A549 (cell line): ENCODE data around the gene CBY2. TPM values are rescaled to one million over a fixed set of nuclear protein-coding genes. Genes with fewer than 3 reads are reported as not detected.

ENCODE experiments used
- ATAC-seq, 2 experiments: fragments of 200-7000 bp in 1 of 2; fragments of >200 bp in 1 of 2; cut with Nextera tagmentation in 1 of 2; cut with Tn5 transposase in 1 of 2; 3 replicates each; pipeline versions ENCODE4 v1.8.0 to v1.9.1; 2018 to 2020; ENCODE audit warnings: mild to moderate bottlenecking in 1 of 2, moderate library complexity in 1 of 2
- CTCF ChIA-PET: fragments of 300-600 bp; sonication (Branson Sonifier 250); formaldehyde crosslinking; extraction: SDS; loops from one replicate; lab custom pipeline; 2021; ENCODE audit warnings: antibody characterized with exemption, inconsistent platforms; lab: Yijun Ruan, JAX
- POLR2A ChIA-PET: fragments of 350-600 bp; formaldehyde crosslinking; extraction: SDS; loops from one replicate; lab custom pipeline; 2021; ENCODE audit warnings: antibody characterized with exemption, inconsistent platforms; lab: Yijun Ruan, JAX
- DNase-seq, 2 experiments: peaks; one replicate each; pipeline versions ENCODE4 v3.0.0 to v3.0.0-alpha.2; 2011 to 2016; ENCODE audit warnings: low read depth in 1 of 2, low spot score in 1 of 2
- FAIRE-seq: peaks from 2 replicates; lab custom pipeline; 2011; peaks lifted over from hg19 to GRCh38; lab: Jason Lieb, UNC
- H3K27ac ChIP-seq, 2 experiments: fragments of >200 bp; sonication (Bioruptor Twin); formaldehyde crosslinking; 3 replicates each; pipeline ENCODE4 v1.5.1; 2016 to 2017
- H3K4me1 ChIP-seq: fragments of >200 bp; sonication (Bioruptor Twin); formaldehyde crosslinking; 3 replicates; pipeline ENCODE4 v1.6.1; 2016
- H3K4me2 ChIP-seq: fragments of >200 bp; sonication (Bioruptor Twin); formaldehyde crosslinking; 3 replicates; pipeline ENCODE4 v1.6.1; 2016
- H3K4me3 ChIP-seq: fragments of >200 bp; sonication (Bioruptor Twin); formaldehyde crosslinking; 3 replicates; pipeline ENCODE4 v1.5.1; 2016
- H3K9me3 ChIP-seq: fragments of >200 bp; sonication (Bioruptor Twin); formaldehyde crosslinking; 3 replicates; pipeline ENCODE4 v1.6.1; 2016
- BHLHE40 ChIP-seq: IDR thresholded peaks from 2 replicates; pipeline ENCODE4 v1.6.1; 2012; ENCODE audit warnings: low read depth, low read length, inconsistent platforms
- CBX8 ChIP-seq: fragments of 200-600 bp; sonication (generic); IDR thresholded peaks from 2 replicates; pipeline ENCODE4 v1.6.1; 2016
- CHD2 ChIP-seq: fragments of 150-350 bp; IDR thresholded peaks from 2 replicates; pipeline ENCODE4 v1.6.1; 2014; ENCODE audit warnings: low read length; ENCODE audit not compliant: partially characterized antibody
- ELK1 ChIP-seq: fragments of 150-350 bp; IDR thresholded peaks from 2 replicates; pipeline ENCODE4 v1.6.1; 2014; ENCODE audit warnings: low read depth, mild to moderate bottlenecking, low read length
- ESRRA ChIP-seq: fragments of 150-350 bp; IDR thresholded peaks from 2 replicates; pipeline ENCODE4 v1.6.1; 2014; ENCODE audit warnings: mild to moderate bottlenecking, low read length, borderline replicate concordance
- FOSL2 ChIP-seq, 2 experiments: fragments of 450-650 bp in 1 of 2; fragments of >200 bp in 1 of 2; sonication (Bioruptor Twin) in 1 of 2; formaldehyde crosslinking; IDR thresholded peaks; 2 replicates each; pipeline versions ENCODE4 v1.5.0 to v1.6.1; 2016 to 2020; ENCODE audit warnings: mild to moderate bottlenecking in 1 of 2, moderate library complexity in 1 of 2
- HMGXB4 ChIP-seq: fragments of 250-450 bp; sonication (Bioruptor Pico); IDR thresholded peaks from 2 replicates; pipeline ENCODE4 v1.5.0; 2021; ENCODE audit warnings: mild to moderate bottlenecking, moderate library complexity, borderline replicate concordance
- HOXA7 ChIP-seq: fragments of 250-450 bp; sonication (Bioruptor Pico); IDR thresholded peaks from 2 replicates; pipeline ENCODE4 v1.5.0; 2020; ENCODE audit warnings: mild to moderate bottlenecking, moderate library complexity
- HOXB13 ChIP-seq: fragments of 250-450 bp; sonication (Bioruptor Pico); IDR thresholded peaks from 2 replicates; pipeline ENCODE4 v1.5.0; 2020; ENCODE audit warnings: low read depth, mild to moderate bottlenecking, moderate library complexity
- KDM1A ChIP-seq: fragments of 200-600 bp; sonication (generic); IDR thresholded peaks from 2 replicates; pipeline ENCODE4 v1.6.1; 2016; ENCODE audit warnings: low read depth, mild to moderate bottlenecking
- NFE2L2 ChIP-seq: fragments of 150-350 bp; conservative IDR thresholded peaks from 2 replicates; pipeline ENCODE4 v1.6.1; 2014; ENCODE audit warnings: low read length
- PHF8 ChIP-seq: fragments of 200-600 bp; sonication (generic); IDR thresholded peaks from 2 replicates; pipeline ENCODE4 v1.6.1; 2016; ENCODE audit warnings: low read depth, mild to moderate bottlenecking, antibody characterized with exemption, moderate library complexity, borderline replicate concordance
- POLR2AphosphoS2 ChIP-seq: conservative IDR thresholded peaks from 2 replicates; pipeline ENCODE4 v1.6.1; 2012; ENCODE audit warnings: low read length, improper control_type of control experiment, inconsistent platforms
- RAD21 ChIP-seq, 2 experiments: fragments of >200 bp in 1 of 2; sonication (Bioruptor Twin) in 1 of 2; formaldehyde crosslinking in 1 of 2; IDR thresholded peaks in 1 of 2; conservative IDR thresholded peaks in 1 of 2; 2 replicates in 1 of 2; 3 replicates in 1 of 2; pipeline ENCODE4 v1.6.1; 2012 to 2018; ENCODE audit warnings: inconsistent platforms in 1 of 2
- RARB ChIP-seq: fragments of 250-450 bp; sonication (Bioruptor Pico); IDR thresholded peaks from 2 replicates; pipeline ENCODE4 v1.8.0; 2021; ENCODE audit warnings: mild to moderate bottlenecking, moderate library complexity
- REST ChIP-seq: fragments of 200-600 bp; sonication (generic); IDR thresholded peaks from 2 replicates; pipeline ENCODE4 v1.6.1; 2016; ENCODE audit warnings: antibody characterized with exemption, mild to moderate bottlenecking, moderate library complexity
- TFCP2L1 ChIP-seq: fragments of 250-450 bp; sonication (Bioruptor Pico); IDR thresholded peaks from 2 replicates; pipeline ENCODE4 v1.5.0; 2021; ENCODE audit warnings: mild to moderate bottlenecking
- ZFP36 ChIP-seq: fragments of 450-650 bp; IDR thresholded peaks from 2 replicates; pipeline ENCODE4 v1.6.1; 2014; ENCODE audit warnings: borderline replicate concordance; ENCODE audit not compliant: partially characterized antibody
- WGBS: methylation state at CpG from one replicate; pipeline ENCODE4 v1.1.6; 2017; ENCODE audit errors: missing lambda C conversion rate; 5-methylcytosine and 5-hydroxymethylcytosine counted together
- polyA plus RNA-seq, 4 experiments: library from polyadenylated mRNA; depleted of rRNA in 3 of 4; stranded (reverse); fragments of >200 nt; fragmentation: RNase III in 1 of 4; extraction: RNeasy Plus Mini Kit Qiagen cat#74134 plus additional on column Dnase treatment in 1 of 4; gene quantifications; 2 replicates in 3 of 4; 3 replicates in 1 of 4; pipeline ENCODE4 v1.2.3, GENCODE V29; 2011 to 2017

CBY2 gene
- polyA plus RNA-seq, 2 of the 4 experiments (the other 2 are of a cell fraction): 0.28 TPM; not detected in 1

GRCh38 chr13:45696610-45697226 lies 5.4 kb upstream of the CBY2 start:
- Histone ChIP-seq H3K9me3 (no peaks in the 10 kb centered on the region), H3K4me2 (no peak overlapping the region), H3K4me3 (no peak overlapping the region), H3K27ac (no peak overlapping the region), H3K4me1 (no peaks in the 10 kb centered on the region)
- TF ChIP-seq POLR2AphosphoS2: no peak
- no peak for TF ChIP-seq NFE2L2
- no peak for TF ChIP-seq RAD21 (conservative IDR thresholded peaks at IDR 0.05 in 1 of 2, IDR thresholded peaks at IDR 0.05 in 1 of 2)
- TF ChIP-seq ZFP36: no peak
- TF ChIP-seq HMGXB4: no peak
- TF ChIP-seq BHLHE40: no peak
- no peak for TF ChIP-seq REST
- no peak for TF ChIP-seq ESRRA
- TF ChIP-seq TFCP2L1 (CRISPR knock-in tag): no peak
- TF ChIP-seq HOXB13 (CRISPR knock-in tag): no peak
- no peak for TF ChIP-seq RARB (CRISPR knock-in tag)
- no peak for TF ChIP-seq CHD2
- TF ChIP-seq PHF8: no peak
- TF ChIP-seq CBX8: no peak
- no peak for TF ChIP-seq HOXA7 (CRISPR knock-in tag)
- no peak for TF ChIP-seq KDM1A
- TF ChIP-seq FOSL2 (IDR thresholded peaks at IDR 0.05): no peak
- no peak for TF ChIP-seq FOSL2 (CRISPR knock-in tag; IDR thresholded peaks at IDR 0.05)
- TF ChIP-seq ELK1: no peak
- CTCF ChIA-PET: no interaction called here
- no peak for DNase-seq
- WGBS: 34% methylated on average over 2 of the region's 2 CpGs
- ATAC-seq: no peak
- POLR2A ChIA-PET: no interaction called here
- FAIRE-seq: no peak
